Sigmoid colon (tissue), 4 donors: ENCODE results near the gene NLRC5.

Experiments used
- EP300 ChIP-seq, 4 donors: sonication (generic); formaldehyde crosslinking; IDR thresholded peaks; one replicate each; pipeline ENCODE4 v1.6.1; 2017; ENCODE audit warnings: antibody characterized with exemption in 4 of 4
- POLR2A ChIP-seq, 2 donors: fragments of 450-650 bp; IDR thresholded peaks; one replicate each; pipeline ENCODE4 v1.6.1; 2016; ENCODE audit warnings: antibody characterized with exemption in 2 of 2, mild to moderate bottlenecking in 2 of 2, moderate library complexity in 2 of 2
- POLR2AphosphoS5 ChIP-seq, 4 donors: sonication (generic); formaldehyde crosslinking; IDR thresholded peaks; one replicate each; pipeline ENCODE4 v1.6.1; 2017; ENCODE audit warnings: antibody characterized with exemption in 4 of 4
- TF ChIP-seq, protein P1 (sequence below), 4 experiments: fragments of 450-650 bp in 3 of 4; fragments of 200-600 bp in 1 of 4; IDR thresholded peaks; one replicate each; pipeline ENCODE4 v1.5.1; 2016 to 2019; ENCODE audit warnings: antibody characterized with exemption in 4 of 4, mild to moderate bottlenecking in 3 of 4, moderate library complexity in 2 of 4

DNA sequence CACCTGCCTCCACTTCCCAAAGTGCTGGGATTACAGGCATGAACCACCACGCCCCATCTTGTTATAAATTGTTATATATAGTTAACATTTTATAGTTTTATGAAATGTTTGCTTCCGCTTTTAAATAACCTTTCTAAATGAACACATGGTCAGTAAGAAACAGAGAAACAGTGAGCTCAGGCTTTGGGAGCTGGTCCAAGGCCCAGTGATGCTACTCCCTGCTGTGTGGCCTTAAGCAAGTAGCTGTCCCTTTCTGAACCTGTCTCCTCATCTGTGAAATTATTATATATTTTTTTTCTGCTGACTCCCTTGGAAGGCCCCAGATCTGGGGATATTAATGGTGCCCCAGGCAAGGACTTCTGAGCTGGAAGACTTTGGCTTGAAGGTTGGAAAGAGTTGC is 122.1 kb downstream of the NLRC5 start:
- TF ChIP-seq, protein P1, sequence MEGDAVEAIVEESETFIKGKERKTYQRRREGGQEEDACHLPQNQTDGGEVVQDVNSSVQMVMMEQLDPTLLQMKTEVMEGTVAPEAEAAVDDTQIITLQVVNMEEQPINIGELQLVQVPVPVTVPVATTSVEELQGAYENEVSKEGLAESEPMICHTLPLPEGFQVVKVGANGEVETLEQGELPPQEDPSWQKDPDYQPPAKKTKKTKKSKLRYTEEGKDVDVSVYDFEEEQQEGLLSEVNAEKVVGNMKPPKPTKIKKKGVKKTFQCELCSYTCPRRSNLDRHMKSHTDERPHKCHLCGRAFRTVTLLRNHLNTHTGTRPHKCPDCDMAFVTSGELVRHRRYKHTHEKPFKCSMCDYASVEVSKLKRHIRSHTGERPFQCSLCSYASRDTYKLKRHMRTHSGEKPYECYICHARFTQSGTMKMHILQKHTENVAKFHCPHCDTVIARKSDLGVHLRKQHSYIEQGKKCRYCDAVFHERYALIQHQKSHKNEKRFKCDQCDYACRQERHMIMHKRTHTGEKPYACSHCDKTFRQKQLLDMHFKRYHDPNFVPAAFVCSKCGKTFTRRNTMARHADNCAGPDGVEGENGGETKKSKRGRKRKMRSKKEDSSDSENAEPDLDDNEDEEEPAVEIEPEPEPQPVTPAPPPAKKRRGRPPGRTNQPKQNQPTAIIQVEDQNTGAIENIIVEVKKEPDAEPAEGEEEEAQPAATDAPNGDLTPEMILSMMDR (IDR thresholded peaks at IDR 0.05) = no peak
- TF ChIP-seq POLR2A (IDR thresholded peaks at IDR 0.05) (no peak), POLR2AphosphoS5 (IDR thresholded peaks at IDR 0.05) (no peak), EP300 (IDR thresholded peaks at IDR 0.05) (no peak)
